Measurements from ENCODE around the gene NOXA1.

Gene NOXA1

GRCh38 chr9:137432687-137433348, 9.6 kb downstream of the NOXA1 start:
- H3K4me3 ChIP-seq (ENCODE audit: low read depth, low read length) = no peak overlapping the region
- in situ Hi-C loops (cut with HindIII; ENCODE audit: low sequenced_read_pairs) = no loop called here
- DNase-seq (ENCODE audit: low read depth) = no peak
- no peak for TF ChIP-seq CTCF (IDR thresholded peaks at IDR 0.05; ENCODE audit: low read depth, low read length, missing control alignments)

GRCh38 chr9:137433349-137433915, 10.2 kb downstream of the NOXA1 start:
- TF ChIP-seq CTCF (IDR thresholded peaks at IDR 0.05; ENCODE audit: low read depth, low read length, missing control alignments) = no peak
- DNase-seq (ENCODE audit: low read depth) = no peak
- in situ Hi-C loops (cut with HindIII; ENCODE audit: low sequenced_read_pairs) = no loop called here
- H3K4me3 ChIP-seq (ENCODE audit: low read depth, low read length) = no peak overlapping the region

GRCh38 chr9:137433916-137434431, 10.8 kb downstream of the NOXA1 start:
- in situ Hi-C loops (cut with HindIII; ENCODE audit: low sequenced_read_pairs) = no loop called here
- TF ChIP-seq CTCF (IDR thresholded peaks at IDR 0.05; ENCODE audit: low read depth, low read length, missing control alignments) = no peak
- DNase-seq (ENCODE audit: low read depth) = no peak
- no peak overlapping the region for H3K4me3 ChIP-seq (ENCODE audit: low read depth, low read length)

- in situ Hi-C loops (cut with HindIII; ENCODE audit: low sequenced_read_pairs) = no loop called here
- no peak for TF ChIP-seq CTCF (IDR thresholded peaks at IDR 0.05; ENCODE audit: low read depth, low read length, missing control alignments)
- no peak overlapping the region for H3K4me3 ChIP-seq (ENCODE audit: low read depth, low read length)
- no peak for DNase-seq (ENCODE audit: low read depth)
These were observed 11.5 kb downstream of the NOXA1 start for GRCh38 chr9:137434498-137435380.

- no peak overlapping the region for H3K4me3 ChIP-seq (ENCODE audit: low read depth, low read length)
- in situ Hi-C loops (cut with HindIII; ENCODE audit: low sequenced_read_pairs) = no loop called here
- DNase-seq (ENCODE audit: low read depth) = no peak
- TF ChIP-seq CTCF (IDR thresholded peaks at IDR 0.05; ENCODE audit: low read depth, low read length, missing control alignments) = no peak
These were observed 12.2 kb downstream of the NOXA1 start for GRCh38 chr9:137435381-137435891.

All from astrocyte of the cerebellum (primary cell).